Prostate gland (tissue), 2 donors: Measurements from ENCODE around the gene OR7G3. TPM values are rescaled to one million over a fixed set of nuclear protein-coding genes. Genes with fewer than 3 reads are reported as not detected.

ENCODE experiments used
- DNase-seq: peaks from one replicate; pipeline ENCODE4 v3.0.0-alpha.2; 2019; ENCODE audit warnings: low spot score
- H3K27ac ChIP-seq, 2 donors: fragments of 200-600 bp; sonication (generic); 2 replicates each; pipeline ENCODE4 v1.5.1; 2017 to 2019
- H3K27me3 ChIP-seq: fragments of 200-600 bp; sonication (generic); replicated peaks from 2 replicates; pipeline ENCODE4 v1.5.1; 2019; ENCODE audit not compliant: insufficient read depth
- H3K36me3 ChIP-seq, 2 donors: fragments of 200-600 bp; sonication (generic); 1 replicate in 1 of 2; 2 replicates in 1 of 2; pipeline versions ENCODE4 v1.5.1 to v1.8.1; 2017 to 2019
- H3K4me1 ChIP-seq: fragments of 200-600 bp; sonication (generic); replicated peaks from 2 replicates; pipeline ENCODE4 v1.5.1; 2019
- H3K4me3 ChIP-seq, 2 donors: fragments of 200-600 bp; sonication (generic); 2 replicates each; pipeline ENCODE4 v1.5.1; 2017 to 2019
- H3K9me3 ChIP-seq: fragments of 200-600 bp; sonication (generic); 2 replicates; pipeline ENCODE4 v1.5.1; 2017
- CTCF ChIP-seq, 4 experiments: fragments of 200-600 bp in 2 of 4; fragments of 450-650 bp in 2 of 4; sonication (generic) in 2 of 4; IDR thresholded peaks; 1 replicate in 3 of 4; 2 replicates in 1 of 4; pipeline ENCODE4 v1.5.1; 2016 to 2019; ENCODE audit warnings: antibody characterized with exemption in 4 of 4, mild to moderate bottlenecking in 2 of 4, moderate library complexity in 2 of 4
- POLR2A ChIP-seq: fragments of 450-650 bp; IDR thresholded peaks from one replicate; pipeline ENCODE4 v1.6.1; 2016; ENCODE audit warnings: antibody characterized with exemption, mild to moderate bottlenecking
- POLR2AphosphoS5 ChIP-seq: sonication (generic); formaldehyde crosslinking; IDR thresholded peaks from one replicate; pipeline ENCODE4 v1.6.1; 2017; ENCODE audit warnings: antibody characterized with exemption
- WGBS: methylation state at CpG from one replicate; pipeline ENCODE4 v1.1.5; 2018; 5-methylcytosine and 5-hydroxymethylcytosine counted together
- intact Hi-C: fragments of 100-400 bp; cut with DNase I; formaldehyde crosslinking; loops from one replicate; pipeline ENCODE4 v1.14.2; 2022
- total RNA-seq, 2 donors: library from RNA; depleted of rRNA; stranded (reverse); fragments of >200 nt; gene quantifications; one replicate each; pipeline ENCODE4 v1.1.0, GENCODE V29; 2016

Gene OR7G3
- total RNA-seq, 2 donors from 2014 or later = not detected

- Histone ChIP-seq H3K9me3 (no peaks in the 10 kb centered on the region), H3K4me3 (no peak overlapping the region), H3K4me1 (no peaks in the 10 kb centered on the region), H3K27ac (no peak overlapping the region), H3K27me3 (no peaks in the 10 kb centered on the region), H3K36me3 (peaks cover 4 to 28% of the 10 kb centered on the region in 2 donors)
- DNase-seq = no peak
- WGBS = 92% methylated on average over 3 of the region's 3 CpGs
- TF ChIP-seq POLR2AphosphoS5 (no peak), CTCF (IDR thresholded peaks at IDR 0.05) (no peak)
- intact Hi-C loops = no loop called here
Observed at GRCh38 chr19:9165261-9165660, 38.5 kb upstream of the OR7G3 start.

- intact Hi-C loops = no loop called here
- Histone ChIP-seq H3K27ac (no peak overlapping the region), H3K36me3 (peaks cover 19 to 40% of the 10 kb centered on the region in 2 donors), H3K4me3 (no peak overlapping the region), H3K9me3 (no peaks in the 10 kb centered on the region), H3K27me3 (no peaks in the 10 kb centered on the region), H3K4me1 (no peaks in the 10 kb centered on the region)
- DNase-seq = no peak
- 94% methylated on average over 12 of the region's 12 CpGs for WGBS
- TF ChIP-seq CTCF (IDR thresholded peaks at IDR 0.05) (no peak), POLR2AphosphoS5 (no peak)
Observed at GRCh38 chr19:9161427-9161826, 34.7 kb upstream of the OR7G3 start.

GRCh38 chr19:9159891-9160290 lies 33.1 kb upstream of the OR7G3 start:
- Histone ChIP-seq H3K4me1 (no peaks in the 10 kb centered on the region), H3K27me3 (no peaks in the 10 kb centered on the region), H3K4me3 (no peak overlapping the region), H3K9me3 (no peaks in the 10 kb centered on the region), H3K27ac (no peak overlapping the region), H3K36me3 (peaks cover 21 to 43% of the 10 kb centered on the region in 2 donors)
- no peak for DNase-seq
- WGBS = 98% methylated on average over 13 of the region's 13 CpGs
- no peak for TF ChIP-seq POLR2A
- TF ChIP-seq CTCF (IDR thresholded peaks at IDR 0.05) = no peak
- no peak for TF ChIP-seq POLR2AphosphoS5
- intact Hi-C loops = no loop called here

GRCh38 chr19:9156304-9156703 lies 29.6 kb upstream of the OR7G3 start:
- Histone ChIP-seq H3K9me3 (no peaks in the 10 kb centered on the region), H3K4me1 (no peaks in the 10 kb centered on the region), H3K4me3 (no peak overlapping the region), H3K36me3 (peaks cover 21 to 25% of the 10 kb centered on the region in 2 donors), H3K27me3 (no peaks in the 10 kb centered on the region), H3K27ac (no peak overlapping the region)
- TF ChIP-seq POLR2AphosphoS5 = no peak
- no peak for TF ChIP-seq CTCF (IDR thresholded peaks at IDR 0.05)
- TF ChIP-seq POLR2A = no peak
- no peak for DNase-seq
- intact Hi-C loops = no loop called here
- WGBS = 91% methylated on average over 1 of the region's 1 CpG

GRCh38 chr19:9155591-9155990 lies 28.8 kb upstream of the OR7G3 start:
- no peak overlapping the region for H3K27ac ChIP-seq
- DNase-seq = no peak
- 95% methylated on average over 4 of the region's 4 CpGs for WGBS
- H3K27me3 ChIP-seq = no peaks in the 10 kb centered on the region
- H3K4me3 ChIP-seq = no peak overlapping the region
- intact Hi-C loops = no loop called here
- no peaks in the 10 kb centered on the region for H3K4me1 ChIP-seq
- TF ChIP-seq POLR2AphosphoS5 (no peak), CTCF (IDR thresholded peaks at IDR 0.05) (no peak), POLR2A (no peak)
- no peaks in the 10 kb centered on the region for H3K9me3 ChIP-seq
- H3K36me3 ChIP-seq = peaks cover 18 to 21% of the 10 kb centered on the region in 2 donors
